ENCODE measurements around the gene CDK5R2.
A peak's percentile ranks its signal among the peaks of the same experiment; 100 is the strongest.

Gene CDK5R2

GRCh38 chr2:218988164-218988563, 28.7 kb downstream of the CDK5R2 start:
- DNase-seq (ENCODE audit: low read depth), result no peak

- DNase-seq (ENCODE audit: low read depth), result no peak
These were observed 29.2 kb downstream of the CDK5R2 start for GRCh38 chr2:218988650-218989049.

DNA sequence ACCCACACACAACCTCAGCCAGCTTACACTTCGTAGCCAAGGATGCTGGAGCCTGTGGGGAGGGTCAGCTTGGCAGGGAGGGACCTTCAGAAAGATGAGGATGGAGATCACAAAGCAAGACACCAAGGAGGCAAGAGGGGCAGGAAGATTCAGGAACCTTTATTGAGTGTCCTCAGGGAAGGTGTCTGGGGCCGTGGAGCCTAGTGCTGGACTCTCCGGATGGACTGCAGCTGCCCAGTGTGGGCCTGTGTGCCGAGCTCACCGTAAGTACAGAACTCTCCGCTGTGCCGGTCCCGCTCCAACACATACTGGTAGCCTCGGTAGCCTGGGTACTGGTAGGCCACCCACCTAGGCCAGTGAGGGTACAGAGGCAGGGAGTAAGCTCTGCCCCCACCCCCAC, 30.6 kb downstream of the CDK5R2 start:
- no peak for DNase-seq (ENCODE audit: low read depth)

DNA sequence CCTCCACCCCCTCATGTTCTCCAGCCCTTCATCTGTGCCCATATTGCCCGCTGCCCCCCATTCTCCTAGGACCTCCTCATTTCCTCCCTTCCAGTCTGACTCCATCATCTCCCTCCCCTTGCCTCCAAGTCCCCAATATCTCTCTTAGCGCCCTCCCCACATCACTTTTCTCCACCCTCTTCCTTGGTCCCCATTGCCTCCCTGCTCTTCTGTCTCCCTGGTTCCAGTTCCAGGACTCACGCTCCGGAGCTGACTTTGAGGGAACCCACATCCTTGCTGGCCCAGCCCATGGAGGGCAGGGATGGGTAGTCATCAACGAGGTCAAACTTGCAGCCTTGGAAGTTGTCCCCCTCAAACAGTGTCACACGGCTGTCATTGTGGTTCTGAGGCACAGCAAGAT, 31.1 kb downstream of the CDK5R2 start:
- DNase-seq (ENCODE audit: low read depth), result no peak

- DNase-seq (ENCODE audit: low read depth), result peak; percentile 54
These were observed 32.3 kb downstream of the CDK5R2 start for GRCh38 chr2:218991674-218992168.

DNA sequence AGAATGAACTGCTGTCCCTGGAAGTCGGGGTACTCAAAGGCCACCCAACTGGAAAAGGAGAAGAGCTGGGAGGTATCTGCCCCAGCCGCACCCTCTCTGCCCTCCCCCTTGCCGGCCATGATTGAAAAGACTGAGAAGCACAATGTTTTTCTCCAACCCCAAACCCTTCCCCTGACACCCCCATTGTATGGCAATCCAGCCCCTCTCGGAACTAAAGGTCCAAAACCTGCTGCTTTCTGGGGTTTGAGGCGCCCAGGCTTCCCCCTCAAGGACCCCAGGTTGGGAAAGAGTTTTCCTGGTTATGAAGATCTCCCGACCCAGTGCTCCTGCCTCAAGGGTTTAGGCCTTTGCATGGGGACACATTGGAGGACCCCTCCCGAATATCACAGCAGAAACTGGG, 32.7 kb downstream of the CDK5R2 start:
- no peak for DNase-seq (ENCODE audit: low read depth)

- DNase-seq (ENCODE audit: low read depth), result no peak
These were observed 33.4 kb downstream of the CDK5R2 start for GRCh38 chr2:218992703-218993344.

- DNase-seq (ENCODE audit: low read depth), result no peak
These were observed 34.2 kb downstream of the CDK5R2 start, which contains the start of gene CRYBA2 for GRCh38 chr2:218993345-218994315. TSS of gene CRYBA2 (minus strand) at chr2:218993422. CDS start at chr2:218993176, 246 bp downstream.

DNA sequence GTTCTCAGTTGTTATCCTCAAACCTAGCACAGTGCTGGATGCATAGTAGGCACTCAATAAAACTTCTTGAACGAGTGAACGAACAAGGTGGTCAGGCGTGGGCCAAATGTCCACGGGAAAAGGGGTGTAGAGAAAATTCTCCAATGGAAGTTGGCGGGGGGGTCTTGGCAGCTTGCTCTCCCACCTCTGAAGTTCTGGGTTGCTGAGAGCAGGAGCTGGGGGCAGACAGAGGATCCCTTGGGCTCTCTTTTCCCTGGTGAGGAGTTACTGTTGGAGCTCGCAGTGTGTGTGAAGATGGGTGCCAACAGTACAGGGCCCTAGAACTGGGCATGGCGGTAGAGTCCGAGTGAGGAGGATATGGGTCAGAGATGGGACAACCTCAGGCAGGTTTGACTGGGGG, 36.1 kb downstream of the CDK5R2 start:
- no peak for DNase-seq (ENCODE audit: low read depth)

DNA sequence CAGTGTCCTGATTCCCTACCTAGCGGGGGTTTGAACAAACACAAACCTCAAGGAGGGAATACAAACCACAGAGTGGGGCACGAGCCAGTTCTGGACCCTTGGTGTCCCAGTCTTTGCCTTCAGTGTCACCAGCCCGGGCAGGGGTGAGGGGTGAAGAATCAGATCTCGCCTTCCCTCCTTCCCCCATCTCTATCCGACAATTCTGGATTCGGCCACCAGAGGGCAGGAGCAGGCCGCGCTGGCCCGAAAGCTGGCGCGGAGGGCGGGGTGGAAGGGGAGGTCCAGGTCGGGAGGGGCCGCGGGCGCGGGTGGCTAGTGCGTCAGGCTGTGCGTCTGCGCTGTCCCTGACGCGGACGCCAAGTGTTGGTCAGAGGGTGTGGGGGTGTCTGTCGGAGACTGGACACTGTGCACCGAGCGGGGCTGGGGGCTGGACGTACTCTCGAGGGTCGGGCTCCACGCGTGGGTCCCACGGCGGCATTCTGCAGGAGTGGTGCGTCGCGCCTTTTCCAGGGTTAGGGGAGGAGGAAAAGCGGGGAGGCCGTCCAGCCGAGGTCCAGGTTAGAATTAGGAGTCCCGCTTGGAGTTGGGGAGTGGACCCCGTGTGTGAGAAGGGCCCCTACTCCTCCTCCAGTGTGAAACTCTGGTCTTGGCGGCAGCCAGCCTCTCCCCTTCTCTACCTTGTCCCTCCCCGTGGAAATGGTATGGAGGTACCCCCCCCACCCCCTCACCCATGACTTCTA, 36.7 kb downstream of the CDK5R2 start:
- DNase-seq (ENCODE audit: low read depth), result peak; percentile 47

- no peak for DNase-seq (ENCODE audit: low read depth)
These were observed 37.5 kb downstream of the CDK5R2 start for GRCh38 chr2:218996937-218997336.

- DNase-seq (ENCODE audit: low read depth), result no peak
These were observed 38.3 kb downstream of the CDK5R2 start for GRCh38 chr2:218997731-218998130.

DNA sequence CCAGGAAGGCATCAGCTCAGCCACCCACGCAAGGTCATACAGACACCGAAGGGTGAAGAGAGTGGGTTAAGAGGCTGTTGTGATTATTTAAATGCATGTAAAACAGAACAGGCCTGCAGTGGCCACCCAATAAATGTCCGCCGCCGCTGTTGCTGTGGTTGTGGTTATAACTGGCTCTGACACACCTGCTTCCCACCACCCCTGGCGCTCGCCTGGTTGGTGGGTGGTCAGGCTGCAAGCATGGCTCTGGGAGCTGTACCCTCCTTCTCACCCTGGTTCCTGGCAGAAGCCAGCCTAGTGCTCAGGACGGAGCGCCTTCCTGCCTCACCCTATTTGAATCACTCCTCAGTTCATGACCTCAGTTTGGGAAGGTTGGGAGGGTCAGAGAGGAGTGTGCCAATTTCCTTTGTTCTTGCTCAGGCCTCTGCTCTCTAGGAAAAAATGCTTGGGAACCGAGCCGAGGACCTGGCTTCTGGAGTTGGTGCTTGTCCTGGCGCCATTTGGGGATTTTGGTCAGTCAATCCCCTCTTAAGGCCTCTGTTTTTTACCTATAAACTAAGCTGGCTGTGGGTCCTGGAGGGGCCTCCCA, 39.0 kb downstream of the CDK5R2 start:
- DNase-seq (ENCODE audit: low read depth), result no peak

DNA sequence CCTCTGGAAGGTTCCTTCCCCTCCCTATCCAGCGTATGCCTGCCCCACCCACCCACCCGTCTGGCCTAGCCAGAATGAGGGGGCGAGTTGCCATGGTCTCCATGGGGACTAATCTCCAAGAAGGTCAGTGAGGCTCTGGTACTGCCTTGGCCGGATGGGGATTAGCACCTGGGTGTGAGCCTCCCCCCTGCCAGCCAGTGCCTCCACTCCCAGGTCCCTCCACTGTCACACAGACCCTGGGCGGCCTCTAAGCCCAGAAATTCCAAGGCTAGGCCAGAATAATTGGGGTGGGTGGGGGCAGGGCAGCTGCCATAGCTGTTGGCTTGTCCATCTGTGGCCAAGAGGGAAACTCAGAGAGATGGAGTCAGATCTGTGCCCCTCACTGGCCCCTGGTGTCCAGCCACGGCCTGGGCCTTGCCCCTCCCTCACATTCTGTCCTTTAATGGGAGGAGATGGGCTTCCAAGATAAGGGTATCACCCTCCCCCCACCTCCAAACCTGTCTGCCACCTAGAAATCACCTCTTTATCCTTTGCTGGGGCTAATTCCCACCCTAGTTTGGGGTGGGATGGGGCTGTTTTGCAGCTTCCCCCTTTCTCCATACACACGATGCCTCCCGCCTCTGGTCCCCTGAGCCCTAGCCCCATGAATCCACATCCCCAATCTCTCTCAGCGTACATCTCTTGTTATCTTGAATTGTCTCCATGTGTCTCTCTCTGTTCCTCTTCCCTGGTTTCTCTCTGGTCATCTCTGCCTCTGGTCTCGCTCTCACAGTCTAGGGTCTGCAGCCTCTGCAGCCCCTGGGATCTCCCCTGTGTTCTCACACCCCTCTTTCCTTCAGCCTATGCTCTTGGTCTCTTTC, 39.8 kb downstream of the CDK5R2 start:
- DNase-seq (ENCODE audit: low read depth), result no peak

DNA sequence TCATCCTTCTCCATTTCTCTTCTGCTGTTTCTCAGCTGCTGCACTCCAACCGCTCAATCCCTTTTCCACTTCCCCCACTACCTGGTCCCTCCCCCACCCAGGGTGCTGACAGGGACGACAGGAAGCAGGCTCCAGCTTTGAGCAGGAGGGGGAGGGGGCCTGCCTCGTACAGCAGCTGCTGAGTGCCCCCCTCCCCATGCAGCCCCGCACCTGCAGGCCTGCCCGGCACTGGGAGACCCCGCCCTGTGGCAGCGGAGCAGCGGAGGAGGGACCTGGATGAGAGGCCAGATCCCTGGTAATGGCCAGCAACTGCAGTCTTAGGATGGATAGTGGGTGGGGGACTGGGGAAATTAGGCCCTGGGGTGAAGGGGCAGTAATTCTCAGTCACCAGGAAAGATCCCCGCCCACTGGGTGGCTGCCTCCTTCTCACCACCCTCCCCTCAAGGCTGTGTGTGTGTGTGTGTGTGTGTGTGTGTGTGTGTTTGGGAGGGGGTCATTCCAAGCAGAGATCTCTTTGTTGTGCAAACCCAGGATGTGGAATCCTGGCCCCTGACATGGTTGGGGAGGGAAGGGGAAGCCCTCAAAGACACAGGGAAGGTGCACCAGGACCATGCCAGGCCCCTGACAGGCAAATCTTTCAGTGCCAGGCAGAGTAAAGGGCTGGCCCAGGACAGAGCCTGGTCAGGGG, 40.6 kb downstream of the CDK5R2 start:
- DNase-seq (ENCODE audit: low read depth), result no peak

DNA sequence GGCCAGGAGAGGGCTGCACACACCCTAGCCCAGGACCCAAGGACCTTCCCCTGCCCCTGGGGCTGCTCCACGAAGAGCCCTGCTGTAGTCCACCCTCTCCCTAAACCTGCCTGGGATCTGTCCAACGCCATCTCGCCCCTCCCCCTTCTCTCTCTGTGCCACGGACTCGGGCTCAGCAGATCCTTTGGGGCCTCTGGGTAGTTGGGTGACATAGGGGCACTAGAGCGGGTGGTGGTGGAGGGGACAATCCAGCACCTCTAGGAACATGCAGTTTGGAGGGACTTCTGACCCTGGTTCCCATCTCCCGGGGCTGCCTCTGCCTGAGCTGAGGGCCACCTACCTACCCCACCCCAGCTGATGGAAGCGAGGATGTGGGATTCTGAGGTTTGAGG, 41.1 kb downstream of the CDK5R2 start:
- no peak for DNase-seq (ENCODE audit: low read depth)

GRCh38 chr2:219001100-219001576, 41.7 kb downstream of the CDK5R2 start:
- no peak for DNase-seq (ENCODE audit: low read depth)

DNA sequence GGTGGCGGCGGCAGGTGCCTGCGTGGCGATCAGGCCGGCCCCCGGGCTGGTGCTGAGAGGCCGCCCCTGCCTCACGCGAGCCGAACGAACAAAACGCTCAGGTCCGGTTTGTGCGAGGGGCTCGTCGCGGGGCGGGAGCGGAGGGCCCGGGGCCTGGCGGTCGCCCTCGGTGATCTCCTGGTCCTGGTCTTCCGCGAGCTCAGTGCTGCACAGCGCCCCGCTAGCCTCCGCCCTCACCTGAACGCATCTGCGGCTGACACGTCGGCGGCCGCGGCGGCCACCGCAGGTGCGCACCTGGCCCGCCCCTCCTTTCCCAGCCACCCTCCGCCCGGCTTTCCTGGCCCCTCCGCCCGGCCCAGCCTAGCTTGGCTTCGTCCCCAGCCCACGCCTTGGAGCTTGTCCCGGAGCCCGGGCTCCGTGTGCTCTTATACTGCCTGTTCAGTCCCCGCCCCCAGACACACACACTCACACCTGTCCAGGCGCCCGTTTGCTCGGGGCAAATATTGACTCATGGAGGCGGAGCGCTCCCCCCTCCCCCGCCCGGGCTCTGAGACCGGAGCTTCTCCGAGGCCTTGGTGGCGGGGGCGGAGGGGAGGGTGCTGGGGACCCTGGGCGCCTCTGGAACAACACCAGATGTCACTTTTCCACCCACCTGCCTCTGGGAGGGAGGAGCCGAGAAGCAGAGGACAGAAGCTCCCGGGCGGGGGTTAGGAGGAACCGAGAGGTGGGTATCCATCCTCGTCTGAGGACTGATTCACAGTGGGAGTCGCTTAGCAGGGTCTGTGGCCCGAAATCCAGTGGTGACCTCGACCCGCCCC, 42.3 kb downstream of the CDK5R2 start:
- DNase-seq (ENCODE audit: low read depth), result no peak
